A673 (cell line): ENCODE data around the gene CACHD1.

Source experiments
- EZH2 ChIP-seq: fragments of 200-600 bp; sonication (generic); IDR thresholded peaks from 2 replicates; pipeline ENCODE4 v1.6.1; 2017; ENCODE audit warnings: borderline replicate concordance, low read depth, mild to moderate bottlenecking, mixed read lengths, antibody characterized with exemption, low read length; ENCODE audit not compliant: poor library complexity, severe bottlenecking
- TF ChIP-seq, protein P1 (sequence below): fragments of 300-800, 200-600 bp; sonication (generic); conservative IDR thresholded peaks from 2 replicates; pipeline ENCODE4 v1.5.1; 2017; ENCODE audit warnings: low read depth, mild to moderate bottlenecking, antibody characterized with exemption, low read length, moderate library complexity, mixed read lengths

DNA sequence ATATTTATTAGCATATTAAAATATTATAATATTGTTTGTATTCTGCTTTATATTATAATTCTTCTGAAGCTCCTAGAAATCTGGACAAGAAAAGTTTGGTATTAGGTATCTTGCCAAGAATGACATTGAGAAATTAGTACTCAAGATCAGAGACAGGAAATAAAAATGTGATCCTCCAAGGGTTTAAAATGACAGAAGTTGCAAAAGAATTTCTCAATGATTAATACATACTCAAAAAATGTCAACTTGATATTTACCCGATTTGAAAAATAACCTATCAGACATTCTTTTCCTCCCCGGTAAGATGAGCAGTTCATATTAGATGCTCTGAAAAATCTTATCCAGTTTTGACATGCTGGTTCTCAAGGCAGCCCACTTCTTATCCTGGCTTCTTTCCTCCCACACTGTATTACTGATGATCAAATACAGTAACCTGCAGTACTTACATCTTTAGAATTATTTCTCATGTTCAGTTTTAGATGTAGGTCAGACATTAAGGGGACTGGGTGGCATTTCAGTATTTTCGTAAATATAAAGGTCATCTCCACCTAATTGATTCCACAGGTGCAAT lies 55.3 kb downstream of the CACHD1 start:
- TF ChIP-seq, protein P1, sequence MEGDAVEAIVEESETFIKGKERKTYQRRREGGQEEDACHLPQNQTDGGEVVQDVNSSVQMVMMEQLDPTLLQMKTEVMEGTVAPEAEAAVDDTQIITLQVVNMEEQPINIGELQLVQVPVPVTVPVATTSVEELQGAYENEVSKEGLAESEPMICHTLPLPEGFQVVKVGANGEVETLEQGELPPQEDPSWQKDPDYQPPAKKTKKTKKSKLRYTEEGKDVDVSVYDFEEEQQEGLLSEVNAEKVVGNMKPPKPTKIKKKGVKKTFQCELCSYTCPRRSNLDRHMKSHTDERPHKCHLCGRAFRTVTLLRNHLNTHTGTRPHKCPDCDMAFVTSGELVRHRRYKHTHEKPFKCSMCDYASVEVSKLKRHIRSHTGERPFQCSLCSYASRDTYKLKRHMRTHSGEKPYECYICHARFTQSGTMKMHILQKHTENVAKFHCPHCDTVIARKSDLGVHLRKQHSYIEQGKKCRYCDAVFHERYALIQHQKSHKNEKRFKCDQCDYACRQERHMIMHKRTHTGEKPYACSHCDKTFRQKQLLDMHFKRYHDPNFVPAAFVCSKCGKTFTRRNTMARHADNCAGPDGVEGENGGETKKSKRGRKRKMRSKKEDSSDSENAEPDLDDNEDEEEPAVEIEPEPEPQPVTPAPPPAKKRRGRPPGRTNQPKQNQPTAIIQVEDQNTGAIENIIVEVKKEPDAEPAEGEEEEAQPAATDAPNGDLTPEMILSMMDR, result no peak
- no peak for TF ChIP-seq EZH2
